ENCODE results near the gene MSMP.

DNA sequence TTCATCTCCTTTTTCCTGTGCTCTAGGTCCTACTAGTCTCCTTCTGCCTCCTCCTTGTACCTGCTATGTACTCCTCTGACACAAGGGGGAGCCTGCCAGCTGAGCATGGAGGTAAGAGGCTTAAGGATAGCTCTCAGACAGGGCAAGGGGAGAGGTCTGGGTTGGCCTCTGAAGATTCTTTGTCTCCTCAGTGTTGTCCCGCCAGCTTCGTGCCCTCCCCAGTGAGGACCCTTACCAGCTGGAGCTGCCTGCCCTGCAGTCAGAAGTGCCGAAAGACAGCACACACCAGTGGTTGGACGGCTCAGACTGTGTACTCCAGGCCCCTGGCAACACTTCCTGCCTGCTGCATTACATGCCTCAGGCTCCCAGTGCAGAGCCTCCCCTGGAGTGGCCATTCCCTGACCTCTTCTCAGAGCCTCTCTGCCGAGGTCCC lies 17.9 kb downstream of the MSMP start:
- TF ChIP-seq, protein P1, sequence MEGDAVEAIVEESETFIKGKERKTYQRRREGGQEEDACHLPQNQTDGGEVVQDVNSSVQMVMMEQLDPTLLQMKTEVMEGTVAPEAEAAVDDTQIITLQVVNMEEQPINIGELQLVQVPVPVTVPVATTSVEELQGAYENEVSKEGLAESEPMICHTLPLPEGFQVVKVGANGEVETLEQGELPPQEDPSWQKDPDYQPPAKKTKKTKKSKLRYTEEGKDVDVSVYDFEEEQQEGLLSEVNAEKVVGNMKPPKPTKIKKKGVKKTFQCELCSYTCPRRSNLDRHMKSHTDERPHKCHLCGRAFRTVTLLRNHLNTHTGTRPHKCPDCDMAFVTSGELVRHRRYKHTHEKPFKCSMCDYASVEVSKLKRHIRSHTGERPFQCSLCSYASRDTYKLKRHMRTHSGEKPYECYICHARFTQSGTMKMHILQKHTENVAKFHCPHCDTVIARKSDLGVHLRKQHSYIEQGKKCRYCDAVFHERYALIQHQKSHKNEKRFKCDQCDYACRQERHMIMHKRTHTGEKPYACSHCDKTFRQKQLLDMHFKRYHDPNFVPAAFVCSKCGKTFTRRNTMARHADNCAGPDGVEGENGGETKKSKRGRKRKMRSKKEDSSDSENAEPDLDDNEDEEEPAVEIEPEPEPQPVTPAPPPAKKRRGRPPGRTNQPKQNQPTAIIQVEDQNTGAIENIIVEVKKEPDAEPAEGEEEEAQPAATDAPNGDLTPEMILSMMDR (IDR thresholded peaks at IDR 0.05; ENCODE audit: insufficient read depth, low read length, poor library complexity, severe bottlenecking): peak; percentile 96
- TF ChIP-seq EZH2phosphoT487 (conservative IDR thresholded peaks at IDR 0.05; ENCODE audit: low read length): no peak
